ENCODE measurements around the gene BNIP3. TPM values are rescaled to one million over a fixed set of nuclear protein-coding genes. Genes with fewer than 3 reads are reported as not detected.

The BNIP3 gene
- total RNA-seq, 1 experiment from 2014 or later: 18.4 TPM

- no TSS peak for BruUV-seq (replicated peaks)
Measured at GRCh38 chr10:132002004-132002403, 20.3 kb upstream of the BNIP3 start.

DNA sequence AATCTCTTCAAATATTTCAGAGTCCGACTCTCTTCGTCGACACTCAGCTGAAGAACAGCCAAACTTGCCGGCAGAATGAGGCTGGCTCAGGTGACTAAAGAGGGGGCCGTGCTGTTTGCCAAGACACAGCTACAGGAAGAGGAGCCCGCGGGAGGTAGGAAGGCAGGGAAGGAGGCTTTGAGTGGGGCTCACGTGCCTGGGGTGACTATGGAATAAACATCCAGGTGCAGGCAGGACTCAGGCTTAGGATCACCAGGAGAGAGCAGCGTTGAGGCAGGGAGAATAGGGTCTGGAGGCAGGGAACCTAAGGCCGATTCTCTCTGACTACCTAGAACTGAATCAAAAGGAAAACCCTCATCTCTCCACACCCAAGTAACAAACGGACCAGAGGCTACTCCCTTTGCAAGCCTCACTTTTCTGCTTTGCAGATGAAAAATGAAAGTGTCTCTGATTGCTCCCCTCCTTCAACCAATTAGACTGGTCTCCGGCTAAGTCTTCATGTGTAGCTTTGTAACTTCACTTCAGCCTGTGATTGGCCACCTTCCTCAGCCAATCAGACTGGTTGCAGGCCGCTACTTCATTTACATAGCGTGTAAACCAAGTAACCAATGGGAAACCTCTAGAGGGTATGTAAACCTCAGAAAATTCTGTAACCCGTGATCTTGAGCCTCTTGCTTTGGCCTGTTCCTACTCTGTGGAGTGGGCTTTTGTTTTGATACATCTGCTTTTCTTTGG is 19.7 kb upstream of the BNIP3 start:
- Mint-ChIP-seq H3K27ac (ENCODE audit: unreplicated experiment) (no peak overlapping the region), H3K36me3 (ENCODE audit: insufficient read depth, unreplicated experiment) (no peaks in the 10 kb centered on the region), H3K4me3 (ENCODE audit: unreplicated experiment) (no peak overlapping the region), H3K4me1 (ENCODE audit: low read depth, unreplicated experiment) (peaks cover 22% of the 10 kb centered on the region), H3K27me3 (ENCODE audit: insufficient read depth, unreplicated experiment) (no peaks in the 10 kb centered on the region), H3K9me3 (ENCODE audit: unreplicated experiment) (no peaks in the 10 kb centered on the region)
- Histone ChIP-seq H3K4me3 (ENCODE audit: low read depth, low read length) (no peak overlapping the region), H3K36me3 (ENCODE audit: control insufficient read depth, insufficient read depth, low read length) (no peaks in the 10 kb centered on the region), H3K9me3 (no peaks in the 10 kb centered on the region; the same call in 1 of the 2 replicates), H3K4me1 (peaks cover 19% of the 10 kb centered on the region), H3K27me3 (replicated peaks; ENCODE audit: control insufficient read depth, insufficient read depth, low read length) (no peaks in the 10 kb centered on the region)
- CTCF ChIA-PET: interaction anchor here (1.4 kb wide), 1 partner anchor 21 kb away, joined by 7 read pairs; no protein-coding TSS in a partner anchor
- BruUV-seq (replicated peaks): no TSS peak
- TF ChIP-seq CTCF (IDR thresholded peaks at IDR 0.05; ENCODE audit: insufficient read depth in 1 of 2, low read depth in 1 of 2, low read length in 1 of 2, severe bottlenecking in 1 of 2, unreplicated experiment in 1 of 2): no peak
- intact Hi-C loops (cut with micrococcal nuclease; ENCODE audit: unreplicated experiment): loop anchor here (1.0 kb wide), 1 partner anchor 22 kb away; no protein-coding TSS in a partner anchor
- peak in 1 of 2 experiments; percentile 26 for DNase-seq
- POLR2A ChIA-PET: no interaction called here

More at GRCh38 chr10:132002004-132002403, 20.3 kb upstream of the BNIP3 start:
- ChIA-PET POLR2A (no interaction called here), CTCF (interaction anchor here (1.4 kb wide), 1 partner anchor 21 kb away, joined by 7 read pairs; no protein-coding TSS in a partner anchor)
- no peaks in the 10 kb centered on the region for H3K36me3 Mint-ChIP-seq (ENCODE audit: insufficient read depth, unreplicated experiment)
- Histone ChIP-seq H3K36me3 (ENCODE audit: control insufficient read depth, insufficient read depth, low read length) (no peaks in the 10 kb centered on the region), H3K4me1 (peaks cover 18% of the 10 kb centered on the region), H3K27me3 (replicated peaks; ENCODE audit: control insufficient read depth, insufficient read depth, low read length) (no peaks in the 10 kb centered on the region), H3K4me3 (ENCODE audit: low read depth, low read length) (no peak overlapping the region), H3K9me3 (no peaks in the 10 kb centered on the region; the same call in 1 of the 2 replicates)
- no peak overlapping the region for H3K27ac Mint-ChIP-seq (ENCODE audit: unreplicated experiment)
- intact Hi-C loops (cut with micrococcal nuclease; ENCODE audit: unreplicated experiment): no loop called here
- no peaks in the 10 kb centered on the region for H3K27me3 Mint-ChIP-seq (ENCODE audit: insufficient read depth, unreplicated experiment)
- H3K4me3 Mint-ChIP-seq (ENCODE audit: unreplicated experiment): no peak overlapping the region
- no peaks in the 10 kb centered on the region for H3K9me3 Mint-ChIP-seq (ENCODE audit: unreplicated experiment)
- peaks cover 16% of the 10 kb centered on the region for H3K4me1 Mint-ChIP-seq (ENCODE audit: low read depth, unreplicated experiment)
- no peak for TF ChIP-seq CTCF (IDR thresholded peaks at IDR 0.05; ENCODE audit: insufficient read depth in 1 of 2, low read depth in 1 of 2, low read length in 1 of 2, severe bottlenecking in 1 of 2, unreplicated experiment in 1 of 2)
- DNase-seq: no peak

DNA sequence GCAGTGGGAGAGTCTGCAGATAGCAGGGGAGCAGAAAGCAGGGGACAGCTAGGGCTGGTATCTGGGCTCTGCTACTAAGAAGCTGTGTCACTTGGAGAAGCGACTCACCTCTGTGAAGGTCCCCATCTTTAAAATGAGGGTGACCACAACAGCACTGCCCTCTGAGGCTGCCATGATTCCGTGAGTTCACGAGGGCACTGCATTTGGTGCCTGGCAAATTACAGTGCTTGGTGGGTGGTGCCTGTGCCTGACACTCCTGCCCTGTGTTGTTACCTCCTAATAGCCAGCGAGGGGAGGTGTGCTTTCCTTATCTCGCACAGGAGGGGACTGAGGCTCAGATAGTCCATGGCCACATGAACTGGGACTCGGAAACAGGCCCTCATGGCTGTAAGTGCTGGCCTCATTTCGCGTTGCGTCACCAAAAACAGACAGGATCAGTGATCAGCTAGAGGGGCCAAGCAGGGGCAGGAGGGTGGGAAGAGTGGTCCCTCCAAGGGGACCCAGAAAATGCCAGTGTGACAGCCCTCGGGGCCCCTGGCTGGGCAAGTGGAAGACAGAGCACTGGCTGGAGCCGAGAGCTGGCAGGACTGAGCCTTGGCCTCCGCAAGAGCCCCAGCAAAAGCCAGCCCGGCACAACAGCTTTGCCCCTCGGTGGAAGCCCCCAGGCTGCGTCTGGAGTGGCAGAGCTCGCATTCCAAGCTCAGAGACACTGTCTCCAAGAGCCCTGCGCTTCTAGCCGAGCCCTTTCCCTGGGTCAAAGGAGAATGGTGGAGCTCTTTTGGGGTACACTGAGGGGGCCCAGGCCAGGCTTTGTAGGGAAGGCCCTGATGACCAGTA is 17.3 kb upstream of the BNIP3 start:
- Mint-ChIP-seq H3K36me3 (ENCODE audit: insufficient read depth, unreplicated experiment) (no peaks in the 10 kb centered on the region), H3K27ac (ENCODE audit: unreplicated experiment) (peak overlapping the region; percentile 90), H3K27me3 (ENCODE audit: insufficient read depth, unreplicated experiment) (no peaks in the 10 kb centered on the region), H3K4me1 (ENCODE audit: low read depth, unreplicated experiment) (peaks cover 22% of the 10 kb centered on the region), H3K9me3 (ENCODE audit: unreplicated experiment) (no peaks in the 10 kb centered on the region), H3K4me3 (ENCODE audit: unreplicated experiment) (no peak overlapping the region)
- Histone ChIP-seq H3K9me3 (no peaks in the 10 kb centered on the region), H3K27me3 (replicated peaks; ENCODE audit: control insufficient read depth, insufficient read depth, low read length) (no peaks in the 10 kb centered on the region), H3K4me3 (ENCODE audit: low read depth, low read length) (no peak overlapping the region), H3K36me3 (ENCODE audit: control insufficient read depth, insufficient read depth, low read length) (no peaks in the 10 kb centered on the region), H3K4me1 (peaks cover 19% of the 10 kb centered on the region)
- DNase-seq: no peak
- BruUV-seq (replicated peaks): no TSS peak
- no peak for TF ChIP-seq CTCF (IDR thresholded peaks at IDR 0.05; ENCODE audit: insufficient read depth in 1 of 2, low read depth in 1 of 2, low read length in 1 of 2, severe bottlenecking in 1 of 2, unreplicated experiment in 1 of 2)
- intact Hi-C loops (cut with micrococcal nuclease; ENCODE audit: unreplicated experiment): no loop called here
- ChIA-PET CTCF (interaction anchor here (1.8 to 1.9 kb wide), 2 partner anchors 24 kb away, joined by 6 to 21 read pairs; no protein-coding TSS in a partner anchor), POLR2A (no interaction called here)
